Body of pancreas (tissue), 4 donors: ENCODE results near the gene DENND1A. TPM values are rescaled to one million over a fixed set of nuclear protein-coding genes. Genes with fewer than 3 reads are reported as not detected.
A peak's percentile ranks its signal among the peaks of the same experiment; 100 is the strongest.

Experiments used
- ATAC-seq: fragments of 150-250 bp; one replicate; pipeline ENCODE4 v1.9.1; 2016
- DNase-seq, 4 donors: peaks; one replicate each; pipeline ENCODE4 v3.0.0-alpha.2; 2019
- H3K27ac ChIP-seq, 4 donors: fragments of 200-600 bp; sonication (generic); 1 replicate in 3 of 4; 2 replicates in 1 of 4; pipeline versions ENCODE4 v1.5.1 to v1.6.1; 2016 to 2019; ENCODE audit warnings: mild to moderate bottlenecking in 1 of 4, mixed read lengths in 1 of 4, moderate library complexity in 1 of 4
- H3K27me3 ChIP-seq, 2 donors: fragments of 200-600 bp; sonication (generic); one replicate each; pipeline ENCODE4 v1.6.0; 2016; ENCODE audit warnings: mild to moderate bottlenecking in 1 of 2
- H3K36me3 ChIP-seq, 2 donors: fragments of 200-600 bp; sonication (generic); replicated peaks in 1 of 2; 2 replicates each; pipeline ENCODE4 v1.5.1; 2016; ENCODE audit warnings: low read depth in 2 of 2; ENCODE audit not compliant: insufficient read depth in 1 of 2
- H3K4me1 ChIP-seq: fragments of 200-600 bp; sonication (generic); one replicate; pipeline ENCODE4 v1.6.0; 2016
- H3K4me3 ChIP-seq, 2 donors: fragments of 200-600 bp; sonication (generic); 1 replicate in 1 of 2; 2 replicates in 1 of 2; pipeline ENCODE4 v1.5.1; 2016 to 2019
- H3K9me3 ChIP-seq, 3 donors: fragments of 200-600 bp; sonication (generic); 1 replicate in 2 of 3; 2 replicates in 1 of 3; pipeline ENCODE4 v1.5.1; 2016
- CTCF ChIP-seq, 7 experiments: fragments of 450-650 bp in 4 of 7; fragments of 200-600 bp in 3 of 7; sonication (generic) in 3 of 7; IDR thresholded peaks; one replicate each; pipeline ENCODE4 v1.5.1; 2016 to 2019; ENCODE audit warnings: antibody characterized with exemption in 7 of 7
- POLR2A ChIP-seq, 3 donors: fragments of 450-650 bp; IDR thresholded peaks; one replicate each; pipeline ENCODE4 v1.6.1; 2016; ENCODE audit warnings: antibody characterized with exemption in 3 of 3, mild to moderate bottlenecking in 2 of 3
- WGBS, 2 donors: methylation state at CpG; one replicate each; pipeline ENCODE4 v1.1.5; 2017; 5-methylcytosine and 5-hydroxymethylcytosine counted together
- intact Hi-C: fragments of 100-400 bp; cut with DNase I; formaldehyde crosslinking; loops from one replicate; pipeline ENCODE4 v1.15.1; 2023
- total RNA-seq, 2 donors: library from RNA; depleted of rRNA; stranded (reverse); fragments of >200 nt; gene quantifications; one replicate each; pipeline ENCODE4 v1.1.0, GENCODE V29; 2016

Gene DENND1A
- total RNA-seq, 2 donors from 2014 or later: 7.6 to 8.6 TPM

GRCh38 chr9:123584202-123585176, 345.4 kb downstream of the DENND1A start:
- ATAC-seq (no peak), DNase-seq (no peak)
- Histone ChIP-seq H3K36me3 (no peaks in the 10 kb centered on the region), H3K9me3 (peaks cover 0 to 8% (median 0%) of the 10 kb centered on the region in 3 donors), H3K4me3 (no peak overlapping the region), H3K27me3 (no peaks in the 10 kb centered on the region), H3K27ac (no peak overlapping the region), H3K4me1 (no peaks in the 10 kb centered on the region)
- intact Hi-C loops: no loop called here
- WGBS, 2 donors: 92 to 96% methylated on average over 10 of the region's 10 CpGs
- no peak for TF ChIP-seq CTCF (IDR thresholded peaks at IDR 0.05)
- TF ChIP-seq POLR2A (IDR thresholded peaks at IDR 0.05): no peak

GRCh38 chr9:123583646-123584045, 346.3 kb downstream of the DENND1A start:
- intact Hi-C loops: no loop called here
- no peaks in the 10 kb centered on the region for H3K4me1 ChIP-seq
- H3K9me3 ChIP-seq: peaks cover 0 to 8% (median 0%) of the 10 kb centered on the region in 3 donors
- 90 to 100% methylated on average over 2 of the region's 2 CpGs for WGBS, 2 donors
- H3K36me3 ChIP-seq: no peaks in the 10 kb centered on the region
- H3K27ac ChIP-seq: no peak overlapping the region
- H3K27me3 ChIP-seq: no peaks in the 10 kb centered on the region
- H3K4me3 ChIP-seq: no peak overlapping the region
- DNase-seq (no peak), ATAC-seq (no peak)
- no peak for TF ChIP-seq POLR2A (IDR thresholded peaks at IDR 0.05)
- no peak for TF ChIP-seq CTCF (IDR thresholded peaks at IDR 0.05)

- Histone ChIP-seq H3K4me1 (no peaks in the 10 kb centered on the region), H3K9me3 (no peaks in the 10 kb centered on the region), H3K4me3 (no peak overlapping the region), H3K27ac (no peak overlapping the region), H3K36me3 (no peaks in the 10 kb centered on the region), H3K27me3 (no peaks in the 10 kb centered on the region)
- TF ChIP-seq POLR2A (IDR thresholded peaks at IDR 0.05) (no peak), CTCF (IDR thresholded peaks at IDR 0.05) (no peak)
- 64 to 82% methylated on average over 2 of the region's 2 CpGs for WGBS, 2 donors
- ATAC-seq (no peak), DNase-seq (no peak)
- intact Hi-C loops: no loop called here
Measured at GRCh38 chr9:123571240-123571639, 358.7 kb downstream of the DENND1A start.

GRCh38 chr9:123568691-123569688, 360.9 kb downstream of the DENND1A start:
- DNase-seq: peak in 1 of 4 donors; percentile 21
- Histone ChIP-seq H3K27ac (no peak overlapping the region), H3K4me1 (no peaks in the 10 kb centered on the region), H3K9me3 (no peaks in the 10 kb centered on the region), H3K4me3 (no peak overlapping the region), H3K27me3 (no peaks in the 10 kb centered on the region), H3K36me3 (no peaks in the 10 kb centered on the region)
- no peak for TF ChIP-seq POLR2A (IDR thresholded peaks at IDR 0.05)
- no peak for TF ChIP-seq CTCF (IDR thresholded peaks at IDR 0.05)
- ATAC-seq: no peak
- intact Hi-C loops: no loop called here
- 63 to 64% methylated on average over 17 of the region's 17 CpGs for WGBS, 2 donors
